ENCODE measurements around the gene KIF26B. TPM values are rescaled to one million over a fixed set of nuclear protein-coding genes. Genes with fewer than 3 reads are reported as not detected.

Gene KIF26B
- total RNA-seq, 6 experiments from 2014 or later = 0.31 to 0.55 (median 0.35) TPM

- Histone ChIP-seq H3K36me3 (no peaks in the 10 kb centered on the region), H3K4me1 (no peaks in the 10 kb centered on the region), H3K27ac (no peak overlapping the region), H3K4me3 (no peak overlapping the region), H3K9me3 (no peaks in the 10 kb centered on the region), H3K27me3 (no peaks in the 10 kb centered on the region)
- no peak for DNase-seq
- ATAC-seq = no peak
- TF ChIP-seq POLR2A (IDR thresholded peaks at IDR 0.05) (no peak), CTCF (IDR thresholded peaks at IDR 0.05) (no peak)
- intact Hi-C loops (cut with DNase I) = no loop called here
- no CpG with 5 or more reads among the region's 15 CpGs for WGBS (ENCODE audit: insufficient coverage, low coverage, low lambda C conversion rate, missing lambda C conversion rate)
Observed at GRCh38 chr1:245419461-245419978, 264.7 kb downstream of the KIF26B start.

DNA sequence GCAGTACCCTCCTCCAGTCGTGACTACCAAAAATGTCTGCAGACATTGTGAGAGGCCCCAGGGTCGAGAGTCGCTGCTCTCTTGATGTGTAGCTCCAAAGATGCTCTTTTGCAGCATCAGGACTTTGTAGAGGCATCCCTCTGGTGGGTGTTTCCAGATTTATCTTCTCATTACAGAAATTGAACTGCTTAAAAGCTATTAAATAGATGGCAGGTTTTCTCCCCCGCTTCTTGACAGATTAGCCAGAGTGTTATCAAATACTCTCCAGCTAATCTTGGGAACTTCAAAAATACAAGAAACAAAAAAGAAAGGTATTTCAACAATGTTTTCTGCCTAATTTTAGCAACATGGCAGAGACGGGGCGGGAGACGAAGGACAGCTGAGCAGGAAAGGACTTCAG lies 265.2 kb downstream of the KIF26B start:
- Histone ChIP-seq H3K4me1 (no peaks in the 10 kb centered on the region), H3K9me3 (no peaks in the 10 kb centered on the region), H3K27me3 (no peaks in the 10 kb centered on the region), H3K27ac (no peak overlapping the region), H3K36me3 (no peaks in the 10 kb centered on the region), H3K4me3 (no peak overlapping the region)
- no peak for DNase-seq
- intact Hi-C loops (cut with DNase I) = no loop called here
- 76% methylated on average over 5 of the region's 7 CpGs for WGBS (ENCODE audit: insufficient coverage, low coverage, low lambda C conversion rate, missing lambda C conversion rate)
- no peak for ATAC-seq
- TF ChIP-seq POLR2A (IDR thresholded peaks at IDR 0.05) = no peak
- no peak for TF ChIP-seq CTCF (IDR thresholded peaks at IDR 0.05)

DNA sequence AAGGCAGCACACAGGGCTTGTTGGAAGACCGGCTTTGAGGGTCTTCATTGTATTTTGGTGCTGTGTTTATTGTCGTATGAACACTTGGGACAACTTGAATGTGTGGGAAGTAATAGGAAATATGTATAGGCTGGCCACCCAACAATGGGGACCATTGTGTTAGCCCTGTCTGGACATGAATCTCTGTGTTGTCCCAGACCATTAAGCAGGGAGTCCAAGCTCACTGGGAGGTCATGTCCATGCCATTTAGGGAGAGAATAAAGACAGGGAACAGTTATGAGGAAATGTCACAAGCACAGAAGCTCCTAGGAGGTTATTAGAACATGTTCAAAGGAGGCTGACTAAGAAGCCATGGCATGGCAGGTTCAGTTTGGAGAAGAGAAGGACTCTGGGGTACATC lies 266.1 kb downstream of the KIF26B start:
- TF ChIP-seq POLR2A (IDR thresholded peaks at IDR 0.05) (no peak), CTCF (IDR thresholded peaks at IDR 0.05) (no peak)
- DNase-seq = no peak
- no peak overlapping the region for H3K27ac ChIP-seq
- no peaks in the 10 kb centered on the region for H3K36me3 ChIP-seq
- no peaks in the 10 kb centered on the region for H3K4me1 ChIP-seq
- no peaks in the 10 kb centered on the region for H3K9me3 ChIP-seq
- no peak overlapping the region for H3K4me3 ChIP-seq
- ATAC-seq = no peak
- intact Hi-C loops (cut with DNase I) = no loop called here
- no peaks in the 10 kb centered on the region for H3K27me3 ChIP-seq
- WGBS (ENCODE audit: insufficient coverage, low coverage, low lambda C conversion rate, missing lambda C conversion rate) = 80% methylated on average over 2 of the region's 2 CpGs

DNA sequence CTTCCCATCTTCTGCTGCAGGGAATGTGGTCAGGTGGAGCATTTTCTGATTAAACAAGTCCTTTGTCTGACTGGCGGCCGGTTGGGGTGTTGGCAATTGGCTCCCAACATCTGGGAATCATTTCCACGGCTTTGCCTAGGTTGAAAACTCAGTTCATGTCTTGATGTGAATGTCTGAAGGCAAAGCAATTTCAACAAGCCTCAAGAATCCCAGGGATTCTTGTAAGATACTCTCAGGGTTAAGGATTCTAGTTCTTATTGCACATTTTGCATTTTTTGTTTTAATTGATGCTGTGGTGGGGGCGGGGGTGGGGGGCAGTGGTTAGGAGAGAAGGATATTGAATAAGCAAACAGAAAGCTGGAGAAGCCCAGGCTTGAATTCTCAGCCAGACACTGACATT lies 273.9 kb downstream of the KIF26B start:
- Histone ChIP-seq H3K4me1 (no peaks in the 10 kb centered on the region), H3K9me3 (no peaks in the 10 kb centered on the region), H3K27ac (no peak overlapping the region), H3K4me3 (no peak overlapping the region), H3K36me3 (no peaks in the 10 kb centered on the region), H3K27me3 (no peaks in the 10 kb centered on the region)
- TF ChIP-seq CTCF (IDR thresholded peaks at IDR 0.05) (no peak), POLR2A (IDR thresholded peaks at IDR 0.05) (no peak)
- no peak for DNase-seq
- no peak for ATAC-seq
- intact Hi-C loops (cut with DNase I) = no loop called here
- WGBS (ENCODE audit: insufficient coverage, low coverage, low lambda C conversion rate, missing lambda C conversion rate) = 70% methylated on average over 4 of the region's 4 CpGs

- intact Hi-C loops (cut with DNase I) = no loop called here
Observed at GRCh38 chr1:245431706-245432105, 276.9 kb downstream of the KIF26B start.

More at GRCh38 chr1:245431706-245432105, 276.9 kb downstream of the KIF26B start:
- H3K9me3 ChIP-seq = no peaks in the 10 kb centered on the region
- DNase-seq (no peak), ATAC-seq (no peak)
- no peaks in the 10 kb centered on the region for H3K36me3 ChIP-seq
- 92% methylated on average over 2 of the region's 3 CpGs for WGBS (ENCODE audit: insufficient coverage, low coverage, low lambda C conversion rate, missing lambda C conversion rate)
- H3K4me1 ChIP-seq = no peaks in the 10 kb centered on the region
- no peak overlapping the region for H3K4me3 ChIP-seq
- TF ChIP-seq POLR2A (IDR thresholded peaks at IDR 0.05) (no peak), CTCF (IDR thresholded peaks at IDR 0.05) (no peak)
- no peak overlapping the region for H3K27ac ChIP-seq
- H3K27me3 ChIP-seq = no peaks in the 10 kb centered on the region
